Heart right ventricle (tissue), 16 donors: ENCODE data around the gene SRGAP3. TPM values are rescaled to one million over a fixed set of nuclear protein-coding genes. Genes with fewer than 3 reads are reported as not detected.

Experiments used
- ATAC-seq, 8 donors: fragments of 200-7000 bp; cut with Tn5 transposase; one replicate each; pipeline ENCODE4 v1.9.1; 2020; ENCODE audit warnings: mild to moderate bottlenecking in 8 of 8, moderate library complexity in 8 of 8, moderate number of reproducible peaks in 1 of 8
- DNase-seq, 2 donors: peaks; one replicate each; pipeline ENCODE4 v3.0.0-alpha.2; 2020
- H3K27ac ChIP-seq, 10 donors: fragments of 200-600 bp; sonication (generic) in 2 of 10; one replicate each; pipeline versions ENCODE4 v1.5.0 to v1.8.0; 2020 to 2022; ENCODE audit warnings: mild to moderate bottlenecking in 3 of 10
- H3K27me3 ChIP-seq, 7 donors: fragments of 200-600 bp; one replicate each; pipeline ENCODE4 v1.8.0; 2021 to 2022; ENCODE audit warnings: mild to moderate bottlenecking in 2 of 7
- H3K36me3 ChIP-seq, 9 donors: fragments of 200-600 bp; sonication (generic) in 1 of 9; one replicate each; pipeline versions ENCODE4 v1.5.0 to v1.8.0; 2020 to 2022; ENCODE audit warnings: mild to moderate bottlenecking in 2 of 9
- H3K4me1 ChIP-seq, 9 donors: fragments of 200-600 bp; sonication (generic) in 1 of 9; one replicate each; pipeline versions ENCODE4 v1.5.0 to v1.8.0; 2020 to 2022; ENCODE audit warnings: mild to moderate bottlenecking in 4 of 9
- H3K4me3 ChIP-seq, 10 donors: fragments of 200-600 bp; sonication (generic) in 2 of 10; one replicate each; pipeline versions ENCODE4 v1.5.0 to v1.8.0; 2020 to 2022; ENCODE audit warnings: mild to moderate bottlenecking in 7 of 10, moderate library complexity in 2 of 10
- H3K9me3 ChIP-seq, 11 donors: fragments of 200-600 bp in 10 of 11; sonication (generic) in 2 of 11; one replicate each; pipeline versions ENCODE4 v1.5.0 to v1.8.0; 2013 to 2022; ENCODE audit warnings: mild to moderate bottlenecking in 2 of 11, control low read depth in 1 of 11, moderate library complexity in 1 of 11
- CTCF ChIP-seq, 9 donors: fragments of 200-600 bp; sonication (generic) in 2 of 9; IDR thresholded peaks; one replicate each; pipeline versions ENCODE4 v1.5.0 to v1.8.0; 2021 to 2022; ENCODE audit warnings: antibody characterized with exemption in 9 of 9, mild to moderate bottlenecking in 5 of 9, moderate library complexity in 1 of 9
- WGBS, 2 donors: extraction: QIAGEN DNeasy Blood & Tissue Kit; methylation state at CpG; one replicate each; pipeline ENCODE4 v1.1.7; 2013; ENCODE audit warnings: inconsistent platforms in 1 of 2; 5-methylcytosine and 5-hydroxymethylcytosine counted together
- intact Hi-C, 10 donors: fragments of 100-400 bp; cut with DNase I; formaldehyde crosslinking; loops; one replicate each; pipeline versions ENCODE4 v1.11.1 to v1.14.2; 2022
- polyA plus RNA-seq, 2 donors: library from polyadenylated mRNA; stranded (reverse); fragments of 200-250 nt; gene quantifications; one replicate each; pipeline ENCODE4 v1.2.3, GENCODE V29; 2013
- total RNA-seq, 10 donors: library from RNA; stranded (reverse); fragmentation: NEBNext Ultra II Directional in 3 of 10; extraction: Animal tissue kit (Norgen Biotek cat#: 25700) in 3 of 10; gene quantifications; one replicate each; pipeline versions ENCODE4 v1.2.1 to v1.2.4, GENCODE V29; 2021 to 2023
- donor health status: Arrhythmogenic right ventricular cardiomyopathy.
- donor health status: ischemic (EF 13 %, LVEDD 7.1; RV severe dilation, severe dysfunction).
- donor health status: healthy with polysubstance abuse.
- donor health status: DM: no; HTN: yes; CAD: no.
- donor health status: DM: no; HTN: no; CAD: no.
- donor health status: ischemic (EF 25% LVEDD 6.9; RV normal size, moderate dysfunction).
- donor health status: ischemic (EF 25% LVEDD 5.7; RV mildly dilated, moderate dysfunction).
- donor health status: healthy.
- donor health status: DM: yes; HTN: yes; CAD: no.
- donor health status: Ischemic cardiomyopathy.
- donor health status: ischemic (EF 35%, LVEDD 5.7; RV mildly dilated, moderate dysfunction).
- donor health status: nonischemic (EF 11% LVEDD 7.7; RV severe dilation, severe dysfunction).
- donor health status: DM: yes; HTN: yes; CAD: no.
- donor health status: PGD.
- donor health status: ischemic (EF 29% LVEDD 5.4; RV normal size, mild dysfunction).
- donor health status: nonischemic (EF 23%, LVEDD 6.1; RV moderate dilation, normal function).

The SRGAP3 gene
- total and polyA plus RNA-seq, 12 donors, result 0.67 to 16.1 (median 10.6) TPM

GRCh38 chr3:8972639-8973038, 276.8 kb downstream of the SRGAP3 start:
- Histone ChIP-seq H3K4me1 (peaks cover 0 to 6% (median 0%) of the 10 kb centered on the region in 9 donors), H3K27ac (no peak overlapping the region), H3K4me3 (no peak overlapping the region), H3K36me3 (no peaks in the 10 kb centered on the region), H3K9me3 (no peaks in the 10 kb centered on the region), H3K27me3 (peaks cover 0 to 18% (median 0%) of the 10 kb centered on the region in 7 donors)
- ATAC-seq (peak in 2 of 8 donors; percentile 32 to 51), DNase-seq (no peak)
- TF ChIP-seq CTCF (IDR thresholded peaks at IDR 0.05), result no peak
- intact Hi-C loops, result loop anchor here in 7 of 10 donors (2.0 to 5.0 kb wide), 4 partner anchors 95 to 330 kb away; no protein-coding TSS in a partner anchor
- WGBS, 2 donors, result 92 to 99% methylated on average over 2 of the region's 2 CpGs

GRCh38 chr3:8970971-8971589, 278.4 kb downstream of the SRGAP3 start:
- intact Hi-C loops, result loop anchor here in 9 of 10 donors (1.0 to 5.0 kb wide), 6 partner anchors 96 to 332 kb away; no protein-coding TSS in a partner anchor
- no peaks in the 10 kb centered on the region for H3K36me3 ChIP-seq
- H3K27me3 ChIP-seq, result peaks cover 0 to 12% (median 0%) of the 10 kb centered on the region in 7 donors
- ATAC-seq, result peak; percentile 45 to 82 (median 64)
- DNase-seq, result peak in 1 of 2 donors; percentile 61
- no peak overlapping the region for H3K4me3 ChIP-seq
- 0 to 2% methylated on average over 7 of the region's 7 CpGs for WGBS, 2 donors
- TF ChIP-seq CTCF (IDR thresholded peaks at IDR 0.05), result peak; percentile 95 to 100 (median 99)
- H3K9me3 ChIP-seq, result no peaks in the 10 kb centered on the region
- H3K27ac ChIP-seq, result no peak overlapping the region
- H3K4me1 ChIP-seq, result peaks cover 0 to 6% (median 0%) of the 10 kb centered on the region in 9 donors

- intact Hi-C loops, result no loop called here
- no peak for ATAC-seq
- H3K27ac ChIP-seq, result no peak overlapping the region
- no peaks in the 10 kb centered on the region for H3K36me3 ChIP-seq
- no peak for TF ChIP-seq CTCF (IDR thresholded peaks at IDR 0.05)
- H3K9me3 ChIP-seq, result no peaks in the 10 kb centered on the region
- peaks cover 0 to 7% (median 0%) of the 10 kb centered on the region in 7 donors for H3K27me3 ChIP-seq
- H3K4me3 ChIP-seq, result no peak overlapping the region
- 65 to 77% methylated on average over 4 of the region's 4 CpGs for WGBS, 2 donors
- H3K4me1 ChIP-seq, result peaks cover 0 to 6% (median 0%) of the 10 kb centered on the region in 9 donors
- DNase-seq, result no peak
Observed at GRCh38 chr3:8969241-8969640, 280.2 kb downstream of the SRGAP3 start.

- WGBS, 2 donors, result 78 to 79% methylated on average over 5 of the region's 5 CpGs
- intact Hi-C loops, result no loop called here
Observed at GRCh38 chr3:8968375-8968882, 281.0 kb downstream of the SRGAP3 start.

More at GRCh38 chr3:8968375-8968882, 281.0 kb downstream of the SRGAP3 start:
- no peak for TF ChIP-seq CTCF (IDR thresholded peaks at IDR 0.05)
- Histone ChIP-seq H3K27me3 (peaks cover 0 to 7% (median 0%) of the 10 kb centered on the region in 7 donors), H3K36me3 (no peaks in the 10 kb centered on the region), H3K4me1 (peaks cover 0 to 10% (median 5%) of the 10 kb centered on the region in 9 donors), H3K4me3 (no peak overlapping the region), H3K9me3 (no peaks in the 10 kb centered on the region), H3K27ac (no peak overlapping the region)
- DNase-seq (no peak), ATAC-seq (no peak)
